HG03460 (cell line): Measurements from ENCODE around the gene BBOF1.
"Not testable (repeated sequence)": the region's sequence is repeated elsewhere in the genome, so short reads cannot be mapped to it uniquely, and the experiment has no call there.

Source experiments
- ATAC-seq: cut with Tn5 transposase; IDR thresholded peaks from one replicate; pipeline ENCODE4 v1.9.1; 2021; ENCODE audit not compliant: unreplicated experiment

Gene BBOF1

DNA sequence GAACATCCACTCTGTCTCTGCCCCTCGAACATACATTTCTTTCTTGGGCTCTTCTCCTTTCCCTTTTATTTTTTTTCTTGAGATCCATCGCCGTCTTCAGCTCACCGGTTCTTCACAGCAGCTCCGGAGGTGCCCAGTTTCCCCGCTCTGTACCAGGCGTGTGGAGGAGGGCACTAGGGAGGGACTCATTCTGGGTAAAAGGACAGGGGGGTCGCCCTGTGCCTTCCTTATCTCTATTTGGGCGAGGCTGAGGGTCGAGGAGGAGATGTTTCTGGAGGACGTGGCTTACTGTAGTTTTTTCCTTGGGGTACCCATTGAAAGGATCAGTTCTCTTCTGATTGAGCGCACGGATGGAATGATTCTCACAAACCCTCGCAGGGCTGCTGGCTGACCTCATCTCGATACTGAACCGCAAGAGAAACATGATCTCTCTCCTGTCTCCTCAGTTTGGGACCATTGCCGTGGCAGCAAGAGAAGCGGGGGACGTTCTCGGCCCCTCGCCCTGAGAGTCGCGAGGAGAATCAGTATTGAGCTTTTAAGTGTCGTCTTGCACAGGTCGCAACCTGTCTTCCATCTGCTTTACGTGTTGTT, 66.0 kb downstream of the BBOF1 start:
- ATAC-seq = peak; percentile 1

DNA sequence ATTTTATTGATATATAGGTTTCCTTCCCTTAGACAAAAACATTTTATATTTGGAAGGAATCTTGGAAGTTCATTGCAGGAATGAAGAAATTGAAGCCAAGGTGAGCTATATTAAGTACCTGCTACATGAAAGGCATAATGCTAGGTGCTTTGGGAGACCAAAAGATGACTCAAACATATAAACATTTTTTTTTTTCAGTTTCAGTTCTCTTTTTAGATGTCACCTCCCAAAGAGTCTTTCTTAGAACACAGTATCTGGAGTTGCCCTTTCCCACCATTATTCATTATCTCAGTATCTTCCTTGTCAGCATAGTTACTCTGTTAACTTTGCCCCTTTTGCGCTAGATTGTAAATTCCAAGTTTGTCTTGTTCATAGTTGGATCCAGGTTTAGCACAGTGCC, 66.7 kb downstream of the BBOF1 start:
- no peak for ATAC-seq

DNA sequence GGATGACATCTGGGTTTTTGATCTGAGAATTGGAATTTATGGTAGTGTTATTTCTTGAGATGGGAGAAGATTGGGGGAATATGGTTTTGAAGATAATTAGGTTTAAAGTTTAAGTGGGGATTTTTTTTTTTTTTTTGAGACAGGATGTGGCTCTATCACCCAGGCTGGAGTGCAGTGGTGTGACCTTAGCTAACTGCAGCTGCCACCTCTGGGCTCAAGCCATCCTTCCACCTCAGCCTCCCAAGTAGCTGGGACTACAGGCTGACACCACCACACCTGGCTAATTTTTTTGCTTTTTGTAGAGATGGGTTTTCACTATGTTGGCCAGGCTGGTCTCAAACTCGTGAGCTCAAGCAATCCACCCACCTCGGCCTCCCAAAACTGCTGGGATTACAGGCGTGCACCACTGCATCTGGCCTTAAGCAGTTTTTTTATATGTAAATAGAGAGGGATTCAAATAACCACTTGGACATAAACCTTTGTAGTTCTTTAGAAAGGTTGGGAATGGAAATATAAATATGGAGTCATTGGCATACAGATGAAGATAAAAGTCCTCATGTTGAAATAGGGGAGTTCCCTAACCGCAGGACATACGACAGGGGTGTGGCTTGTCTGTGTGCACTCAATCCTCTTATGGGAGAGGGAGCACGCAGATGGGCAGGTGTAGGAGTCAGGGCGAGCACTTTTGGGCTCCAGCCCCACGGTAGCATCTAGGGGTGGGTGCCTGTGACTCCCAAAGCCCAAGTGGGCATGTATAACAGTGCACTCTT, 70.3 kb downstream of the BBOF1 start:
- ATAC-seq = no peak

DNA sequence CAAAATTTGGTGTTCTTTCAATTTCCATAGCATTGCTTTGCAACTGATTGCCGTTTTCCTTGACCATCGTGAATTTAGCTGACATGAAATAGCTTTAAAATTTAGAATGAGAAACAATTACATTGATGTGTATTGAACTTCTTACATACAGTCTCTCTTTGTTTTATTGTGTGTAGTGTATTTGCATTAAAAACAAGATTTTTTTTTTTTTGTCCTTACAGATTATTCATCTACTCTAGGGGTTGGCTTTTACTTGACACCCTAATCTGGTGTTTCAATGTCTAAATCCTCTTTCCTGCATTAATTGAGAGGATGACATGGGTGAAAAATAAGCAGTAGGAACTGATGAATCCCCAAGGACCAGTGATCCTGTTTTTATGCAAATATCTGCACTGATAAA, 86.2 kb downstream of the BBOF1 start:
- no peak for ATAC-seq

DNA sequence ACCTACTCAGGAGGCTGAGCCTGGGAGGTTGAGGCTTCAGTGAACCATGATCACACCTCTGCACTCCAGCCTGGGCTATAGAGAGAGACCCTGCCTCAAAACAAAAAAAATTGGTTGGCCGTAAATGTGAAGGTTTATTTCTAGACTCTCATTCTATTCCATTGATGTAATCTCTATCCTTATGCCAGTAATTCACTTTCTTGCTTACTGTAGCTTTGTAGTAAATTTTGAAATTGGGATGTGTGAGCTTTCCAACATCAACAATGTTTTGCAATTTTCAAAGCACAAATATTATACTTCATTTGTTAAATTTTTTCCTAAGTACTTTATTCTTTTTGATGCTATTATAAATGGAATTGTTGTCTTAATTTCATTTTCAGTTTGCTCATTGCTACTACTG, 90.2 kb downstream of the BBOF1 start:
- no peak for ATAC-seq

DNA sequence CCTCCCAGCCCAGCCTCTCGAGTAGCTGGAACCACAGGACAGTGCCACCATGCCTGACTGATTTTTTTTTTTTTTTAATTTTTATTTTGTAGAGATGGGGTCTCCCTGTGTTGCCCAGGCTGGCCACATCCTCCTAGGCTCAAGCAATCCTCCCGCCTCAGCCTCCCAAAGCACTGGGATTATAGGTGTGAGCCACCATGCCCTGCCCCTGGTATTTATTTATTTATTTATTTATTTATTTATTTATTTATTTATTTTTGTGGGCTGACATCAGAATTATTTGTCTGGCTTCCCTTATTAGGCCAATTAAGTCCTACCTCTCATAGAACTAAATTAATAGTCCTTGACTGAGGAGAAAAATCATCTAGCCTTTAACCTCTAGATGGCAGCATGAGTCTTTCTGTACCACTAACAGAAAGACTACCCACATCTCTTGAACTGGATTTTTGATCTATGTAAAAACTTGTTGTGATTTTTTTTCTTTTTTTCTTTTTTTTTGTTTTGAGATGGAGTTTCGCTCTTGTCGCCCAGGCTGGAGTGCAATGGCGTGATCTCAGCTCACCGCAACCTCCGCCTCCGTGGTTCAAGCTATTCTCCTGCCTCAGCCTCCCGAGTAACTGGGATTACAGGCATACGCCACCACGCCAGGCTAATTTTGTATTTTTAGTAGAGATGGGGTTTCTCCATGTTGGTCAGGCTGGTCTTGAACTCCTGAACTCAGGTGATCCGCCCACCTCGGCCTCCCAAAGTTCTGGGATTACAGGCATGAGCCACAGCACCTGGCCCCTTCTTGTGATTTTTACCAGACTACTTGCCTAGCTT, 92.5 kb downstream of the BBOF1 start:
- ATAC-seq = not testable (repeated sequence)
